Urinary bladder (tissue), 4 donors: ENCODE data around the gene NEK3. TPM values are rescaled to one million over a fixed set of nuclear protein-coding genes. Genes with fewer than 3 reads are reported as not detected.
"Not testable (repeated sequence)": the region's sequence is repeated elsewhere in the genome, so short reads cannot be mapped to it uniquely, and the experiment has no call there.

ENCODE experiments used
- DNase-seq: peaks from one replicate; pipeline ENCODE4 v3.0.0-alpha.2; 2015; ENCODE audit errors: extremely low spot score
- H3K27ac ChIP-seq: one replicate; pipeline ENCODE4 v1.5.1; 2013; ENCODE audit warnings: low read depth, mild to moderate bottlenecking, moderate library complexity
- H3K36me3 ChIP-seq: one replicate; pipeline ENCODE4 v1.6.1; 2013; ENCODE audit warnings: mild to moderate bottlenecking, moderate library complexity; ENCODE audit not compliant: insufficient read depth
- H3K4me1 ChIP-seq: one replicate; pipeline ENCODE4 v1.6.1; 2013; ENCODE audit warnings: mild to moderate bottlenecking, moderate library complexity; ENCODE audit not compliant: insufficient read depth
- H3K4me3 ChIP-seq: one replicate; pipeline ENCODE4 v1.5.1; 2013; ENCODE audit warnings: low read depth, low read length
- WGBS: extraction: QIAGEN DNeasy Blood & Tissue Kit; methylation state at CpG from one replicate; pipeline ENCODE4 v1.1.7; 2013; 5-methylcytosine and 5-hydroxymethylcytosine counted together
- polyA plus RNA-seq: library from polyadenylated mRNA; stranded (reverse); fragments of 200-250 nt; gene quantifications from one replicate; pipeline ENCODE4 v1.2.3, GENCODE V29; 2013
- total RNA-seq: library from RNA; depleted of rRNA; stranded (reverse); fragments of >200 nt; gene quantifications from one replicate; pipeline ENCODE4 v1.2.3, GENCODE V29; 2014
- donor health status: healthy with polysubstance abuse.
- donor health status: healthy.

The NEK3 gene
- total and polyA plus RNA-seq, 2 donors = 14.2 to 22.3 TPM

DNA sequence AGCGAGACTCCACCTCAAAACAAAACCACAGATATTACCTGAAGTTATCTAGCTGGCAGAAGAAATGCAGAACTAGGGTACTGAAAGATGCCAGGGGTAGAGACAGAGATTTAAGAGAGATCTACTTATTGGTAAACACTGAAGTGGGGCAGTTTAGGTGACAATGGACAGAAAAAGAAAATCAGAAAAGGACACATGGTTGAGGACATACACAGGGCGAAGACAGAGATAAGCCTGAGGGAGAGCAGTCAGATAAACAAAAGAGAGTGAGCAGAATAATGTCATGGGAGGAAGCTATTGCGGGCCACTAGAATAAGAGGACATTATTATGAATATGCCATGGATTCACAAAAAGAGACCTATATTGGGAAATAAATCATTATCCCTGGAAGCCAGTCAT, 33.9 kb downstream of the NEK3 start:
- H3K4me3 ChIP-seq = no peak overlapping the region
- 85% methylated on average over 3 of the region's 3 CpGs for WGBS
- H3K36me3 ChIP-seq = no peaks in the 10 kb centered on the region
- no peaks in the 10 kb centered on the region for H3K4me1 ChIP-seq
- no peak for DNase-seq
- H3K27ac ChIP-seq = no peak overlapping the region

DNA sequence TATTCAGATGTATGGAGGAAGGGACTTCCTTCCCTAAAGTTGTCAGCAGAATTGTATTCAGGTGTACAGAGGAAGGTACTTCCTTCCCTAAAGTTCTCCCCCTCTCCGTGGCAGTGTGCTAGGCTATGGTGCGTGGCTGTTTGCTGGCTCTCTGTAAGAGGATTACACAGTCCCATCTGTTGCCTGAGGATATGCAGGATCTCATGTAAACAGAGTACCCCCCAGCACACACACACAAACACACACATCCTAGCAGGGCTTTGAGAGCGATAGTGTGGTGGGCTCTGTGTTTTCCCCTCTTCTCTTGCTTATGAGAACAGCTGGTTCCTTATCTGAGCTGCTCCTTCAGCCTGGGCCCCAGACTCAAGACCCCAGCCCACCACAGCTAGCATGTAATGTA, 40.8 kb downstream of the NEK3 start:
- H3K36me3 ChIP-seq = no peaks in the 10 kb centered on the region
- H3K27ac ChIP-seq = no peak overlapping the region
- 22% methylated on average over 3 of the region's 3 CpGs for WGBS
- no peak overlapping the region for H3K4me3 ChIP-seq
- no peaks in the 10 kb centered on the region for H3K4me1 ChIP-seq
- DNase-seq = no peak

DNA sequence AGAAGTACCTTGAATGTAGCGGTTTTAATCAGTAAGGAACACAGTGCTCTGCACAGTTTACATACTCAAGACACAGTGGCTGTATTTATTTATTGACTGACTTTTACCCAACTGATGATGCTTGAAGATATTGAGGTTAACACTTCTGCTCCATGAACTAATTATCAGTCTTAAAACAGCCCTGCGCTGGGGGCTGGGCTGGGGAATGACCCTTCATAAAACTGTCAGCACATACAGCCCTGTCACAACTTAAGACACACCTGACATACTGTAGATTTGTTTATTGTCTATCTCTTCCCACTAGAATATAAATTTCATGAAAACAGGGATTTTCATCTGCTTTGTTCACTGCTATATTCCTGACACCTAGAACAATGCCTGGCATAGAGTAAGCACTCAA, 41.3 kb downstream of the NEK3 start:
- Histone ChIP-seq H3K27ac (no peak overlapping the region), H3K36me3 (no peaks in the 10 kb centered on the region), H3K4me1 (no peaks in the 10 kb centered on the region), H3K4me3 (no peak overlapping the region)
- WGBS = 70% methylated on average over 2 of the region's 2 CpGs
- DNase-seq = no peak

DNA sequence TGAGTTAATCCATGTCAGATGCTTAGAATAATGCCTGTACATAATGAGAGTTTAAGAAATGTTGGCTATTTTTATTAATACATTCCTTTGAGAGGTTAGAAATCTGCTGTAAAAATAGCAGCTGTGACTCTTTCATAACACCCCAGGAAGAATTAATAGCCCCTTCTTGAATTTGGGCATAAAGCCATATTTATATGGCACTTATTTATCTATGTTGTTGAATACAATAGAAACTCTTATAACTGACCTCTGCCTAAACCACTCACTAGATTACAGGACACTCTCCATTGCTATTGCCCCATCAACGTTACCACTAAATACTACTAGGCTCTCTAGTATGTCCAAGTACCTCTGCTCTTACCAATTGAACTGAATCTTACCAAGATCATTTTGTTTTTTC, 46.8 kb downstream of the NEK3 start:
- no peak overlapping the region for H3K4me3 ChIP-seq
- H3K36me3 ChIP-seq = no peaks in the 10 kb centered on the region
- H3K27ac ChIP-seq = no peak overlapping the region
- no peaks in the 10 kb centered on the region for H3K4me1 ChIP-seq
- WGBS = 41% methylated on average over 1 of the region's 1 CpG
- DNase-seq = no peak

DNA sequence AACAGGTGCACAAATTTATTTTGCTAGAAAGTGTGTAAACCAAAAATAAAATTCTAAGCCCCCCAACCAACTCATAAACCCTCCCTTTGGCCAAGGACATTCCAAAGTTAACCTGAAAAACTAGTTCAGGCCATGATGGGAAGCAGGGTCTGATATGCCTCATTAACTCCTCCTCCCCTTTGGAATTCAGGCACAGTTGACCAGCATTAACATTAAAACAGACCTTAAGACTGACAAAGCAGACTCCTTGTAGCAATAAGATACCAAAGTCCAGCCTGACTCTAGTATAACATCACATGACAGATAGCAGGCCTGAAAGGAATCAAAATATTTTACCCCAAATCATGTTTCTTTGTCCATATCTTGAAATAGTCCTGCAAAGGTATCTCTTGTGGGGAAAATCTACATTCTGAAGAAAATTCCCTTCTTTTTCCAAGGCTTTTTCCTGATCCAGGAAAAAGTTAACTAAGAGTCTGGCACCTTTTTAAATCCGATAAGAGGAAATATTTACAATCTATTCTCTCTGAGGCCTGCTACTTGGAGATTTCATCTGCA, 50.2 kb downstream of the NEK3 start:
- no peak for DNase-seq
- H3K4me1 ChIP-seq = no peaks in the 10 kb centered on the region
- H3K27ac ChIP-seq = no peak overlapping the region
- no peaks in the 10 kb centered on the region for H3K36me3 ChIP-seq
- WGBS = 92% methylated on average over 1 of the region's 1 CpG
- H3K4me3 ChIP-seq = no peak overlapping the region

DNA sequence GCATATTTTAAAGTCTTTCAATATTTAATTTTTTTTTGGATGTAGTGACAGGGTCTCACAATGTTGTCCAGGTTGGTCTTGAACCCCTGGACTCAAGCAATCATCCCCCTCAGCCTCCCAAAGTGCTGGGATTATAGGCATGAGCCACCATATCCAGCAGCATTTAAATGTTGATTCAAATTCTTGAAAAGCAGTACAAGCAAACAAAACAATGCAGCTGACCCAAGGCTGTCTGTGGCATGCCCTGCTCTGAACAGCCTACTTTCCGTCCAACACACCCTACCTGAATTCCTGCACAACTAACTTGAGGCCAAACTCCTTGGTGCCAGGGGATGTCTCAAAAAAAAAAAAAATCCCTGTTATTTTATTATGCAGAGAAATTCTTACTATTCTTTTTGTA, 53.6 kb downstream of the NEK3 start:
- Histone ChIP-seq H3K4me3 (no peak overlapping the region), H3K4me1 (no peaks in the 10 kb centered on the region), H3K27ac (no peak overlapping the region), H3K36me3 (no peaks in the 10 kb centered on the region)
- no peak for DNase-seq
- 90% methylated on average over 1 of the region's 1 CpG for WGBS

DNA sequence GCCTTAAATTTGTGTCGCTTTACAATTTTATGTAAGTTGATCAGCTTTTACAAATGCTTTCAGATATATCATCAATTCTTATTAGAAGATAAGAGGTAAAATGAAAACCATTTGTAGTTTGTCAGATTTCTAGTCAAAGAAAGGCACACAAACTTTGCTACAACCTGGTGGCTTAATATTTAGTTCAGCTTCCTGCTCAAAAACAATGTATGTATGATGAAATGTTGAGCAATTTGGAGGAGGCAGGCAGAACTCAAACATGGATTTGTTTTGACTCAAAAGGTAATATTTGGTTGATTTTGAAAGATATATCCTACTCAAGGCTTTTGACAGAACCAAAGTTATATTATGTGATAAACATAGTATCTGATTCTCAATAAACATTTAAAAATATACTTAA, 54.8 kb downstream of the NEK3 start:
- DNase-seq = no peak
- H3K4me1 ChIP-seq = no peaks in the 10 kb centered on the region
- no peak overlapping the region for H3K27ac ChIP-seq
- no peaks in the 10 kb centered on the region for H3K36me3 ChIP-seq
- H3K4me3 ChIP-seq = no peak overlapping the region
- WGBS = 33% methylated on average over 1 of the region's 1 CpG

DNA sequence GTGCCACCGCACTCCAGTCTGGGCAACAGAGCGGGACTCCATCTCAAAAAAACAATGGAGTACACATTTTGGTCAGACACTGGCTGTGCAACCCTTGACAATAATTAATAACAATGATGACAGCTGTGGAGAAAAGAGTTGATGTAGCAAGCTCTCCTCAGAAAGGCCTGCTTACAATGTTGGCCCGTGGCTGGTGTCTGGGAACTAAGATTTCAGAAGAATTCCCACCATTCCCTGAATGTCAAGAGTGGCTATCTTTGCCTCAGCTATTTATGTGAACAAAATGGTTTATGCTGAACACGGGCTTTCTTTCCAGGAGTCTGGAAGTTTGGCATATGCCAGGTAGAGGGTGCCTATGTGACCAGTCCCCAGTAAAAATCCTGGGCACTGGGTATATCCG, 56.0 kb downstream of the NEK3 start:
- no peak overlapping the region for H3K4me3 ChIP-seq
- no peak for DNase-seq
- 84% methylated on average over 5 of the region's 5 CpGs for WGBS
- H3K4me1 ChIP-seq = no peaks in the 10 kb centered on the region
- no peaks in the 10 kb centered on the region for H3K36me3 ChIP-seq
- H3K27ac ChIP-seq = no peak overlapping the region

DNA sequence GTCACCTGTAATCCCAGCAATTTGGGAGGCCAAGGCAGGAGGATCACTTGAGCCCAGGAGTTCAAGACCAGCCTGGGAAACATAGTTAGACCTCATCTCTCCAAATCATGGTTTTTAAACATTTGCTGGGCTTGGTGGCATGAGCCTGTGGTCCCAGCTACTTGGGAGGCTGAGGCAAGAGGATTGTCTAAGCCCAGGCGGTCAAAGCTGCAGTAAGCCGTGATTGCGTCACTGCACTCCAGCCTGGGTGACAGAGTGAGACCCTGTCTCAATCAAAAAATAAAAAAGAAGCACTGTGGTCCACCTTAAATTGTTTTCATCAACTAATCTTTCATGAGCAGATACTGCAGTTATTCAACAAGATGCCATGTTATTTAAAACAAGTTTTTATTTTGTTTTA, 57.0 kb downstream of the NEK3 start:
- not testable (repeated sequence) for DNase-seq, H3K36me3 ChIP-seq, H3K4me1 ChIP-seq, H3K27ac ChIP-seq, H3K4me3 ChIP-seq
- WGBS = 96% methylated on average over 3 of the region's 3 CpGs

DNA sequence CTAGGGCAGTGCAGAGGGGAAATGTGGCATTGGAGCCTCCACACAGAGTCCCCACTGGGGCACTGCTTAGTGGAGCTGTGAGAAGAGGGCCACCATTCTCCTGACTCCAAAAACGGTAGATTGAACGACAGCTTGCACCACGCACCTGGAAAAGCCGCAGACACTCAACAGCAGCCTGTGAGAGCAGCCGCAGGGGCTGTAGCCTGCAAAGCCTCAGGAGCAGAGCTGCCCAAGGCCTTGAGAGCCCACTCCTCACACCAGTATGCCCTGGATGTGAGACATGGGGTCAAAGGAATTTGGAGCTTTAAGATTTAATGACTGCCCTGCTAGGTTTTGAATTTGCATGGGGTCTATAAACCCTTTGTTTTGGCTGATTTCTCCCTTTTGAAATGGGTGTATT, 62.2 kb downstream of the NEK3 start:
- no peak overlapping the region for H3K27ac ChIP-seq
- H3K36me3 ChIP-seq = no peaks in the 10 kb centered on the region
- H3K4me1 ChIP-seq = no peaks in the 10 kb centered on the region
- no peak overlapping the region for H3K4me3 ChIP-seq
- 86% methylated on average over 5 of the region's 5 CpGs for WGBS
- no peak for DNase-seq

DNA sequence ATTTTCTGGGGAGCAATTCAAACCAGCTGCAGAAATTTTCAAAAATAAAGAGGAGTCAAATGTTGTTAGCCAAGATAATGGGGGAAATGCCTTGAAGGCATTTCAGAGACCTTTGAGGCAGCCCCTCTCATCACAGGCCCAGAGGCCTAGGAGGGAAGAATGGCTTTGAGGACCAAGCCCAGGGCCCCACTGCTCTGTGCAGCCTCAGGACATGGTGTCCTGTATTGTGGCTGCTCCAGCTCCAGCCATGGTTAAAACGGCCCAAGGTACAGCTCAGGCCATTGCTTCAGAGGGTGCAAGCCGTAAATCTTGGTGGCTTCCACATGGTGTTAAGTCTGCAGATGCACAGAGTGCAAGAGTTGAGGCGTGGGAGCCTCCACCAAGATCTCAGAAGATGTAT, 62.6 kb downstream of the NEK3 start:
- no peaks in the 10 kb centered on the region for H3K4me1 ChIP-seq

DNA sequence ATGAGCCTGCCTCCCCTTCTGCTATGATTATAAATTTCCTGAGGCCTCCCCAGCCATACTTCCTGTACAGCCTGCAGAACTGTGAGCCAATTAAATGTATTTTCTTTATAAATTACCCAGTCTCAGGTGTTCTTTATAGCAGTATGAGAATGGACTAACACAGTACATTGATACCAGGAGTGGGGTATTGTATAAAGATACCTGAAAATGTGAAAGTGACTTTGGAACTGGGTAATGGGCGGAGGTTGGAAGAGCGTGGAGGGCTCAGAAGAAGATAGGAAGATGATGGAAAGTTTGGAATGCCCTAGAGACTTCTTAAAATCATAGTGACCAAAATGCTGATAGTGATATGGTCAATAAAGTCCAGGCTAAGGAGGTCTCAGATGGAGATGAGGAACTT, 63.3 kb downstream of the NEK3 start:
- 97% methylated on average over 2 of the region's 2 CpGs for WGBS

More for the DNA sequence above, 62.6 kb downstream of the NEK3 start:
- DNase-seq = no peak
- WGBS = 78% methylated on average over 3 of the region's 3 CpGs
- Histone ChIP-seq H3K4me3 (no peak overlapping the region), H3K36me3 (no peaks in the 10 kb centered on the region), H3K27ac (no peak overlapping the region)

DNA sequence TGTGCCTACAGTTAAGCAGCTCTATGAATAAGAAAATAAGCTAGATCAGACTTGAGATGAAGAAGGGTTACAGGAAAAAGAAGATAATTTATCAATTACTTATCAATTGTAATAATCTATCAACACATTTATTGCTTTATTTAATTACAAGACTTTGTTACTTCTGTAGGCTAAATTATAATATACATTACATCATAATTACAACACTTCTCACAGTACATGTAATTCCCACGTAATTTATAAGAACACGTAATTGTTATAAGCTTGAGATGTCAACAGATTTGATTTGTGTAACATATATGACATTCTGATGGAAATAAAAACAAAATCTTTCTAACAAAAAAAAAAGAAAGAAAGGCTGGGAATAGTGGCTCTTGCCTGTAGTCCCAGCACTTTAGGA, 67.3 kb downstream of the NEK3 start:
- no peaks in the 10 kb centered on the region for H3K4me1 ChIP-seq
- H3K27ac ChIP-seq = no peak overlapping the region
- H3K4me3 ChIP-seq = no peak overlapping the region
- WGBS = 93% methylated on average over 2 of the region's 2 CpGs
- no peaks in the 10 kb centered on the region for H3K36me3 ChIP-seq
- no peak for DNase-seq

More for the DNA sequence above, 63.3 kb downstream of the NEK3 start:
- Histone ChIP-seq H3K36me3 (no peaks in the 10 kb centered on the region), H3K27ac (no peak overlapping the region), H3K4me3 (no peak overlapping the region), H3K4me1 (no peaks in the 10 kb centered on the region)
- no peak for DNase-seq

DNA sequence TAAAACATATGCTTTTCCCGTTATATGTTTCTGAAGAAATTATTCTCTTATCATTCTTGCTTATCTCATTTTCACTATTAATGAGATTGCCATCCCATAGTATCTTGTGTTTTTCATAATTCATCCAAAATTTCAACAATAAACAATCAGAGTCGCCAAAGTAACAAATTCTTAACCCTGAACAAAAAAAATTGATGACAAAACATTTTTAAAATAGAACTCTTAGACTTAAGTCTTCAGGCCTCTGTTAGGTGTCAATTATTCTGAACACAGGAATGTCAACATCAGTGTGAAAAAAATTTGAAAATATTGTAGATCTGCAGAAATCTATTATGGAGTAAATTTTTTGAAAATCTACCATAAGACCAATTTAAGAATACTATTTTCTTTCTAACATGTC, 67.9 kb downstream of the NEK3 start:
- no peaks in the 10 kb centered on the region for H3K4me1 ChIP-seq
- 62% methylated on average over 2 of the region's 2 CpGs for WGBS
- no peak overlapping the region for H3K27ac ChIP-seq
- no peaks in the 10 kb centered on the region for H3K36me3 ChIP-seq
- no peak for DNase-seq
- H3K4me3 ChIP-seq = no peak overlapping the region

DNA sequence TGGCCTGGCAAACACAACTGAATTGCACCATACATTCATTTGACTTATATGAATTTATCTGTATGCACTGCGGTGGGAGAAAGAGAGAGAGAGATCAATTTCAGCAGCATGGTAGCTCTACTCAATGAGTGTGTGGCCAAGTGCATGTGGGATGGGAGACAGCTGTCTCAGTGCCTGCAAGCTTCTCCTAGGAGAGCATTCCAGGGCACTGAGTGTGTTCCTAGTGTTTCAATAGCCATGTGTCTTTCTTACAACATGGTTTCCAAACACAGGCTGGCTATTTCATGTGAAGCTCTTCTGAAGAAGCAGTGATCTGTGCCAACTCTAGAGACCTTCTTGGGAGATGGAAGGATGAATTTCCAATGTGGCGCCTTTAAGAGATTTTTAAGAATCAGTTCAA, 74.0 kb downstream of the NEK3 start:
- H3K36me3 ChIP-seq = no peaks in the 10 kb centered on the region
- H3K4me1 ChIP-seq = no peaks in the 10 kb centered on the region
- DNase-seq = no peak
- no peak overlapping the region for H3K27ac ChIP-seq
- H3K4me3 ChIP-seq = no peak overlapping the region
- 82% methylated on average over 2 of the region's 2 CpGs for WGBS
